Calu3 (cell line): ENCODE measurements around the gene RAPGEF6. TPM values are rescaled to one million over a fixed set of nuclear protein-coding genes. Genes with fewer than 3 reads are reported as not detected.
"Not testable (repeated sequence)": the region's sequence is repeated elsewhere in the genome, so short reads cannot be mapped to it uniquely, and the experiment has no call there.

Experiments
- BruUV-seq: library from RNA; stranded (reverse); fragments of 400-500 nt; replicated peaks from 2 replicates; lab custom pipeline; 2021; lab: Mats Ljungman, UMichigan
- CTCF ChIA-PET: fragments of 300-600 bp; sonication (Branson Sonifier 250); formaldehyde crosslinking; loops from one replicate; lab custom pipeline; 2022; ENCODE audit warnings: antibody characterized with exemption; lab: Charles Lee
- DNase-seq: peaks from one replicate; pipeline ENCODE4 v3.0.0; 2022
- H3K27ac Mint-ChIP-seq: one replicate; pipeline ENCODE4 v1.8.0; 2022; ENCODE audit warnings: mixed read lengths; ENCODE audit not compliant: unreplicated experiment
- H3K27me3 Mint-ChIP-seq: one replicate; pipeline ENCODE4 v1.8.0; 2022; ENCODE audit warnings: mixed read lengths; ENCODE audit not compliant: unreplicated experiment
- H3K36me3 Mint-ChIP-seq: one replicate; pipeline ENCODE4 v1.8.0; 2022; ENCODE audit warnings: mild to moderate bottlenecking, moderate library complexity, mixed read lengths; ENCODE audit not compliant: insufficient read depth, unreplicated experiment
- H3K4me1 Mint-ChIP-seq: one replicate; pipeline ENCODE4 v1.8.0; 2022; ENCODE audit warnings: mild to moderate bottlenecking, low read depth, mixed read lengths; ENCODE audit not compliant: unreplicated experiment
- H3K4me3 Mint-ChIP-seq: one replicate; pipeline ENCODE4 v1.8.0; 2022; ENCODE audit warnings: mild to moderate bottlenecking, low read depth, moderate library complexity, mixed read lengths; ENCODE audit not compliant: unreplicated experiment
- H3K9me3 Mint-ChIP-seq: one replicate; pipeline ENCODE4 v1.8.0; 2022; ENCODE audit warnings: low read depth, mixed read lengths; ENCODE audit not compliant: unreplicated experiment
- intact Hi-C: fragments of 100-400 bp; cut with micrococcal nuclease; formaldehyde crosslinking; loops from one replicate; pipeline ENCODE4 v1.10.0; 2022; ENCODE audit not compliant: unreplicated experiment
- total RNA-seq: library from RNA; stranded (reverse); gene quantifications from 2 replicates; pipeline ENCODE4 v1.2.3, GENCODE V29; 2022
- TF ChIP-seq, protein P1 (sequence below): fragments of 200-600 bp; IDR thresholded peaks from one replicate; pipeline ENCODE4 v1.8.0; 2022; ENCODE audit warnings: antibody characterized with exemption; ENCODE audit not compliant: unreplicated experiment

The RAPGEF6 gene
- total RNA-seq, 1 experiment from 2014 or later, result 27.3 TPM

DNA sequence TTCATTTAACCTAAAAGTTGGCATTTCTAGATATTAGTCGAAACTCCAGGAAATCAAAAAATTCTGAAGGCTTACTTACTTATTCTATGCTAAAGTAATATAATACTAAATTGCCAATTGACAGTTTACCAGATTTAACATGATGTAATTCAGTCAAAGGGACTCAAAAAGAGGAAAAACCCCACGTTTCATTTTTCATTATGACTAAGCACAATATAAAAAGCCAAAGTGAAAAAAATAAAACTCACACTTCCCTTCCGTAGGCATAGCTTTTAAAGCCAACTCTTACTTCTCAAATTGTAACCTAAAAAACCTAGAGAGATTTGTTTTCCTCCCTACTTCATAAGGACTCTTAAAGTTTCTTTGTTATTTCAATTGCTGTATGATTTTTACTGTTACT lies 146.6 kb downstream of the RAPGEF6 start:
- no peaks in the 10 kb centered on the region for H3K27me3 Mint-ChIP-seq
- CTCF ChIA-PET, result no interaction called here
- intact Hi-C loops, result no loop called here
- H3K27ac Mint-ChIP-seq, result no peak overlapping the region
- peaks cover 14% of the 10 kb centered on the region for H3K36me3 Mint-ChIP-seq
- H3K4me3 Mint-ChIP-seq, result no peak overlapping the region
- no peak for DNase-seq
- TF ChIP-seq, protein P1, sequence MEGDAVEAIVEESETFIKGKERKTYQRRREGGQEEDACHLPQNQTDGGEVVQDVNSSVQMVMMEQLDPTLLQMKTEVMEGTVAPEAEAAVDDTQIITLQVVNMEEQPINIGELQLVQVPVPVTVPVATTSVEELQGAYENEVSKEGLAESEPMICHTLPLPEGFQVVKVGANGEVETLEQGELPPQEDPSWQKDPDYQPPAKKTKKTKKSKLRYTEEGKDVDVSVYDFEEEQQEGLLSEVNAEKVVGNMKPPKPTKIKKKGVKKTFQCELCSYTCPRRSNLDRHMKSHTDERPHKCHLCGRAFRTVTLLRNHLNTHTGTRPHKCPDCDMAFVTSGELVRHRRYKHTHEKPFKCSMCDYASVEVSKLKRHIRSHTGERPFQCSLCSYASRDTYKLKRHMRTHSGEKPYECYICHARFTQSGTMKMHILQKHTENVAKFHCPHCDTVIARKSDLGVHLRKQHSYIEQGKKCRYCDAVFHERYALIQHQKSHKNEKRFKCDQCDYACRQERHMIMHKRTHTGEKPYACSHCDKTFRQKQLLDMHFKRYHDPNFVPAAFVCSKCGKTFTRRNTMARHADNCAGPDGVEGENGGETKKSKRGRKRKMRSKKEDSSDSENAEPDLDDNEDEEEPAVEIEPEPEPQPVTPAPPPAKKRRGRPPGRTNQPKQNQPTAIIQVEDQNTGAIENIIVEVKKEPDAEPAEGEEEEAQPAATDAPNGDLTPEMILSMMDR, result no peak
- no peaks in the 10 kb centered on the region for H3K9me3 Mint-ChIP-seq
- no TSS peak for BruUV-seq
- H3K4me1 Mint-ChIP-seq, result no peaks in the 10 kb centered on the region

DNA sequence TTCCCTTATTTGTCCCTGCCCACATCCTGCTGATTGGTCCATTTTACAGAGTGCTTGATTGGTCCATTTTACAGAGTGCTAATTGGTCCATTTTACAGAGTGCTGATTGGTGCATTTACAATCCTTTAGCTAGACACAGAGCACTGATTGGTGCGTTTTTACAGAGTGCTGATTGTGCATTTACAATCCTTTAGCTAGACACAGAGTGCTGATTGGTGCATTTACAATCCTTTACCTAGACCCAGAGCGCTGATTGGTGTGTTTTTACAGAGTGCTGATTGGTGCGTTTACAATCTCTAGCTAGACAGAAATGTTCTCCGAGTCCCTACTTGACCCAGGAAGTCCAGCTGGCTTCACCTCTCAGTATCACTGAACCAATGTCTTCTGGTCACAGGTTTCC lies 147.7 kb downstream of the RAPGEF6 start:
- CTCF ChIA-PET, result not testable (repeated sequence)
- H3K36me3 Mint-ChIP-seq, result peaks cover 14% of the 10 kb centered on the region

DNA sequence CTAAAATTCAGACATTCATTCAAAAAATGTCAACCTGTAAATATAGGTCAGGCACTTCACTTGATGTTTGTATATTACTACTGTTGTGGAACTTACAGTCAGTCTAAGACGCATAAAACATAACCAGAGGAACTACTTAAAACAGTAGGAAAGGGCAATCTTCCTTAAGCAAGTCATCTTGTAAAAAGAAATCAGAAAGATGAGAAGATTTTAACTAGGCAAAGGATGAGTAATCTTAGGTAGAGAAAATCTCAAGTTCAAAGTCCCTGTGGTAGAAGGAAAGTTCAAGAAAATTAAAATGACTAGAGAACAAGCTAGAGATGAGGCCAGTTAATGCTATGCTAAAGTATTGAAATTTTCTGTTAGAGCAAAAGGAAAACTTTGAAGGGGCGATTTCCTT lies 152.4 kb downstream of the RAPGEF6 start:
- intact Hi-C loops, result no loop called here
- H3K4me3 Mint-ChIP-seq, result no peak overlapping the region
- H3K27me3 Mint-ChIP-seq, result no peaks in the 10 kb centered on the region
- no TSS peak for BruUV-seq
- CTCF ChIA-PET, result interaction anchor here (0.6 kb wide), 1 partner anchor 331 kb away, joined by 4 read pairs; no protein-coding TSS in a partner anchor
- peaks cover 17% of the 10 kb centered on the region for H3K36me3 Mint-ChIP-seq
- no peak for DNase-seq
- no peaks in the 10 kb centered on the region for H3K4me1 Mint-ChIP-seq
- H3K9me3 Mint-ChIP-seq, result no peaks in the 10 kb centered on the region
- TF ChIP-seq, protein P1, result no peak
- H3K27ac Mint-ChIP-seq, result no peak overlapping the region

More for the DNA sequence above, 147.7 kb downstream of the RAPGEF6 start:
- H3K27ac Mint-ChIP-seq, H3K4me3 Mint-ChIP-seq, H3K4me1 Mint-ChIP-seq, H3K9me3 Mint-ChIP-seq, intact Hi-C loops, DNase-seq, H3K27me3 Mint-ChIP-seq, BruUV-seq: not testable (repeated sequence)

DNA sequence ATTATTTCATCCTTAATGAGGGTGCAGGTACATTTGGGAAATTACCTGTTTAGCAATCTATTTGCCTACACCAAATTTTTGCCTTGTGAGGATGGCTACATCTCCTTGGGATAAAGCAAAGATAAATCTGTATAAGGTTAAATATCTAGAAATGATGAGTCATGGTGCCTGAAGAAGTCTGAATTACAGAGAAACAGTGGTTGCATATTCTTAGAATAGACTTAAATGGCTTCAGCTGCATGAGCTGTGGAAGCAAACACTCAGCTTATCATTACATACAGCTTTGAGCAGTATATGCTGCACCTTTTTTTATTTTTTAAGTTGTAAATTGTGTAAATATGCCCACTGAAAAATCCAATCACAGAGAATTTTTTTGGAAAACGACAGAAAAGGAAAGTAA lies 153.5 kb downstream of the RAPGEF6 start:
- Mint-ChIP-seq H3K4me3 (no peak overlapping the region), H3K27ac (no peak overlapping the region), H3K9me3 (no peaks in the 10 kb centered on the region), H3K27me3 (no peaks in the 10 kb centered on the region), H3K4me1 (no peaks in the 10 kb centered on the region), H3K36me3 (peaks cover 11% of the 10 kb centered on the region)
- intact Hi-C loops, result no loop called here
- CTCF ChIA-PET, result no interaction called here
- DNase-seq, result no peak
- no TSS peak for BruUV-seq
- TF ChIP-seq, protein P1, result no peak

DNA sequence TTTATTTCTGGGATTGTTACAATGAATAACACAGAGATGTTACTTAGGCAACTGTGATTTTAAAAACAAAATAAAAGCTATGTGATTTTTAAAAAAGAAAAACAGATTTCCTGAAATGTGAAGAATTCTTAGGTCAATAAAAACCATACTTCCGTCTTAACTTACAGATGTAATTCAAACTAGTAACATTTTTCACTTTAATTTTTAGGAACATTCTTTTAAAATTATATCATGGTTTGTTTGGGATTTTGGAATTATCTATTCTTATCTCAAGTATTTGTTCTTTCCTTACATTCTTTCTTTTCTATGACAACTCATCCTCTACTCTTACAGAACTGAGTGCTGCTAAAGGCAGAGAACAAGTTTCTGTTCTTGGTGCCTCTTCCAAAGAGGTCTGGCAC lies 159.5 kb downstream of the RAPGEF6 start:
- no peaks in the 10 kb centered on the region for H3K27me3 Mint-ChIP-seq
- H3K4me1 Mint-ChIP-seq, result no peaks in the 10 kb centered on the region
- no TSS peak for BruUV-seq
- TF ChIP-seq, protein P1, result no peak
- no peak overlapping the region for H3K4me3 Mint-ChIP-seq
- peaks cover 10% of the 10 kb centered on the region for H3K36me3 Mint-ChIP-seq
- CTCF ChIA-PET, result no interaction called here
- no peaks in the 10 kb centered on the region for H3K9me3 Mint-ChIP-seq
- no peak overlapping the region for H3K27ac Mint-ChIP-seq
- no peak for DNase-seq
- intact Hi-C loops, result no loop called here
